Smooth muscle cell (in vitro differentiated cells): Measurements from ENCODE around the gene ELL. TPM values are rescaled to one million over a fixed set of nuclear protein-coding genes. Genes with fewer than 3 reads are reported as not detected.
A peak's percentile ranks its signal among the peaks of the same experiment; 100 is the strongest.

Source experiments
- DNase-seq: peaks from one replicate; lab custom pipeline; 2025; ENCODE audit not compliant: unreplicated experiment; lab: John Stamatoyannopoulos, UW
- H2AFZ ChIP-seq: fragments of 200-600 bp; sonication (generic); 2 replicates; pipeline ENCODE4 v1.6.0; 2016; ENCODE audit warnings: antibody characterized with exemption, low read depth, mild to moderate bottlenecking
- H3F3A ChIP-seq: fragments of 200-600 bp; sonication (generic); 2 replicates; pipeline ENCODE4 v1.6.0; 2017; ENCODE audit warnings: antibody characterized with exemption, low read depth
- H3K27ac ChIP-seq: fragments of 200-600 bp; sonication (generic); 2 replicates; pipeline ENCODE4 v1.5.1; 2016; ENCODE audit warnings: low read depth, mild to moderate bottlenecking
- H3K27me3 ChIP-seq: fragments of 200-600 bp; sonication (generic); 2 replicates; pipeline ENCODE4 v1.6.1; 2016; ENCODE audit warnings: low read depth, mild to moderate bottlenecking
- H3K36me3 ChIP-seq: fragments of 200-600 bp; sonication (generic); 2 replicates; pipeline ENCODE4 v1.5.1; 2016; ENCODE audit warnings: low read depth
- H3K4me1 ChIP-seq: fragments of 200-600 bp; sonication (generic); 2 replicates; pipeline ENCODE4 v1.5.1; 2016; ENCODE audit warnings: low read depth
- H3K4me2 ChIP-seq: fragments of 200-600 bp; sonication (generic); 2 replicates; pipeline ENCODE4 v1.6.0; 2016; ENCODE audit warnings: mild to moderate bottlenecking
- H3K4me3 ChIP-seq: fragments of 200-600 bp; sonication (generic); 2 replicates; pipeline ENCODE4 v1.5.1; 2016; ENCODE audit warnings: mild to moderate bottlenecking
- H3K79me2 ChIP-seq: fragments of 200-600 bp; sonication (generic); 2 replicates; pipeline ENCODE4 v1.6.0; 2016; ENCODE audit warnings: low read depth, mild to moderate bottlenecking
- H3K9ac ChIP-seq: fragments of 200-600 bp; sonication (generic); 2 replicates; pipeline ENCODE4 v1.6.0; 2016; ENCODE audit warnings: low read depth
- H3K9me3 ChIP-seq: fragments of 200-600 bp; sonication (generic); replicated peaks from 2 replicates; pipeline ENCODE4 v1.5.1; 2016; ENCODE audit warnings: low read depth
- H4K20me1 ChIP-seq: fragments of 200-600 bp; sonication (generic); 2 replicates; pipeline ENCODE4 v1.6.0; 2016; ENCODE audit warnings: low read depth
- whole genome bisulfite sequencing: methylation state at CpG from one replicate; pipeline ENCODE4 v1.1.7; 2016; ENCODE audit warnings: low lambda C conversion rate; 5-methylcytosine and 5-hydroxymethylcytosine counted together
- polyA plus RNA-seq: library from polyadenylated mRNA; unstranded; fragments of >200 nt; fragmentation: Nextera tagmentation; extraction: Ambion mirVana; gene quantifications from 2 replicates; pipeline ENCODE4 v1.2.1, GENCODE V29; 2016
- total RNA-seq: library from RNA; depleted of rRNA; stranded (reverse); fragments of >200 nt; gene quantifications from 2 replicates; pipeline ENCODE4 v1.2.3, GENCODE V29; 2014
- TF ChIP-seq, protein P1 (sequence below): fragments of 200-600 bp; sonication (generic); IDR thresholded peaks from 2 replicates; pipeline ENCODE4 v1.5.1; 2017; ENCODE audit warnings: borderline replicate concordance, mild to moderate bottlenecking, antibody characterized with exemption; ENCODE audit not compliant: insufficient read depth, poor library complexity, severe bottlenecking

The ELL gene
- total and polyA plus RNA-seq, 2 experiments from 2014 or later, result 12.8 to 15.2 TPM

GRCh38 chr19:18420930-18421329 lies 100.9 kb downstream of the ELL start:
- TF ChIP-seq, protein P1, sequence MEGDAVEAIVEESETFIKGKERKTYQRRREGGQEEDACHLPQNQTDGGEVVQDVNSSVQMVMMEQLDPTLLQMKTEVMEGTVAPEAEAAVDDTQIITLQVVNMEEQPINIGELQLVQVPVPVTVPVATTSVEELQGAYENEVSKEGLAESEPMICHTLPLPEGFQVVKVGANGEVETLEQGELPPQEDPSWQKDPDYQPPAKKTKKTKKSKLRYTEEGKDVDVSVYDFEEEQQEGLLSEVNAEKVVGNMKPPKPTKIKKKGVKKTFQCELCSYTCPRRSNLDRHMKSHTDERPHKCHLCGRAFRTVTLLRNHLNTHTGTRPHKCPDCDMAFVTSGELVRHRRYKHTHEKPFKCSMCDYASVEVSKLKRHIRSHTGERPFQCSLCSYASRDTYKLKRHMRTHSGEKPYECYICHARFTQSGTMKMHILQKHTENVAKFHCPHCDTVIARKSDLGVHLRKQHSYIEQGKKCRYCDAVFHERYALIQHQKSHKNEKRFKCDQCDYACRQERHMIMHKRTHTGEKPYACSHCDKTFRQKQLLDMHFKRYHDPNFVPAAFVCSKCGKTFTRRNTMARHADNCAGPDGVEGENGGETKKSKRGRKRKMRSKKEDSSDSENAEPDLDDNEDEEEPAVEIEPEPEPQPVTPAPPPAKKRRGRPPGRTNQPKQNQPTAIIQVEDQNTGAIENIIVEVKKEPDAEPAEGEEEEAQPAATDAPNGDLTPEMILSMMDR, result no peak
- Histone ChIP-seq H3K4me3 (no peak overlapping the region), H3K36me3 (no peaks in the 10 kb centered on the region), H2AFZ (no peak overlapping the region), H3K4me2 (peak overlapping the region; percentile 82), H3K27ac (no peak overlapping the region), H3K9me3 (no peaks in the 10 kb centered on the region), H4K20me1 (peaks cover 58% of the 10 kb centered on the region), H3K27me3 (no peaks in the 10 kb centered on the region), H3K9ac (no peak overlapping the region), H3K79me2 (peaks cover 37% of the 10 kb centered on the region), H3F3A (peaks cover 7% of the 10 kb centered on the region), H3K4me1 (peaks cover 25% of the 10 kb centered on the region)
- DNase-seq, result no peak
- 73% methylated on average over 2 of the region's 2 CpGs for WGBS

GRCh38 chr19:18419699-18420460 lies 102.0 kb downstream of the ELL start:
- H3K4me2 ChIP-seq, result peak overlapping the region; percentile 82
- H3F3A ChIP-seq, result peaks cover 7% of the 10 kb centered on the region
- peak overlapping the region; percentile 52 for H3K4me3 ChIP-seq
- H3K9ac ChIP-seq, result peak overlapping the region; percentile 53
- 8% methylated on average over 34 of the region's 97 CpGs for WGBS
- no peaks in the 10 kb centered on the region for H3K36me3 ChIP-seq
- no peaks in the 10 kb centered on the region for H3K9me3 ChIP-seq
- peaks cover 49% of the 10 kb centered on the region for H4K20me1 ChIP-seq
- no peaks in the 10 kb centered on the region for H3K27me3 ChIP-seq
- peaks cover 25% of the 10 kb centered on the region for H3K4me1 ChIP-seq
- peaks cover 36% of the 10 kb centered on the region for H3K79me2 ChIP-seq
- TF ChIP-seq, protein P1, result no peak
- no peak overlapping the region for H3K27ac ChIP-seq
- no peak overlapping the region for H2AFZ ChIP-seq
- DNase-seq, result no peak

DNA sequence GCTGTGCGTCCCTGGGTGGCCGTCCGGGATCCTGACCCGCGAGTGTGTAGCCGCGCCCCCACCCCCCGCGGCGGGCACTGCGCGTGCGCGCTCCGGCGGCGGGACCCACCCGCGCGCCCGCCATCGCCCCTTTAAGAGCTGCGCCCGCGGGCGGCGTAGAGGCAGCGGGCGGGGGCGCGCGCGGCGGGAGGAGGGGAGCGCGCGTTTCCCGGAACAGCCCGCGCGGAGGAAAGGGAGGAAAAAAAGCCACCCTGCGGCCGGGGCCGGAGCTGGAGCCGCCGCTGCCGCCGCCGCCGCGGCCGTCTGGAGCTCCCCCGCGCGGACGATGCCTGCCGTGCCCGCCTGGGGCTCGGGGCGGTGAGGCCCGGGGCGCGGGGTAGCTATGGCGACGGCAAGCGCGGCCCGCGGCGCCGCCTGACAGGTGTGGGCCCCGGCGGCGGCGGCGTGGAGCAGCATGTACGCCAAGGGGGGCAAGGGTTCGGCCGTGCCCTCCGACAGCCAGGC lies 102.6 kb downstream of the ELL start, which contains the start of gene SSBP4:
TSS of gene SSBP4 (plus strand) at position 204 of the 504 bp plus-strand sequence. CDS start at position 455, 251 bp downstream.
- peaks cover 7% of the 10 kb centered on the region for H3F3A ChIP-seq
- H3K79me2 ChIP-seq, result peaks cover 30% of the 10 kb centered on the region
- peaks cover 42% of the 10 kb centered on the region for H4K20me1 ChIP-seq
- TF ChIP-seq, protein P1, result peak; percentile 30
- H3K4me1 ChIP-seq, result peaks cover 20% of the 10 kb centered on the region
- no peak for DNase-seq
- no peaks in the 10 kb centered on the region for H3K9me3 ChIP-seq
- H2AFZ ChIP-seq, result no peak within 1 kb of the TSS
- H3K9ac ChIP-seq, result peak within 1 kb of the TSS; percentile 53
- H3K27me3 ChIP-seq, result no peaks in the 10 kb centered on the region
- no peaks in the 10 kb centered on the region for H3K36me3 ChIP-seq
- WGBS, result 2% methylated on average over 31 of the region's 80 CpGs
- H3K4me2 ChIP-seq, result peak within 1 kb of the TSS; percentile 82
- peak within 1 kb of the TSS; percentile 99 for H3K27ac ChIP-seq
- H3K4me3 ChIP-seq, result peak within 1 kb of the TSS; percentile 52
